Activated CD4-positive, alpha-beta T cell treated with anti-CD3 and anti-CD28 coated beads, Interleukin-2, amount 50 U/mL, for 1 hour (primary cell): ENCODE measurements around the gene RASGRF2.

Experiments used
- DNase-seq: peaks from one replicate; pipeline ENCODE4 v3.0.0-alpha.2; 2020

RASGRF2 gene

GRCh38 chr5:81145329-81145935, 185.3 kb downstream of the RASGRF2 start:
- no peak for DNase-seq

- no peak for DNase-seq
Measured at GRCh38 chr5:81146031-81146430, 185.9 kb downstream of the RASGRF2 start.

DNA sequence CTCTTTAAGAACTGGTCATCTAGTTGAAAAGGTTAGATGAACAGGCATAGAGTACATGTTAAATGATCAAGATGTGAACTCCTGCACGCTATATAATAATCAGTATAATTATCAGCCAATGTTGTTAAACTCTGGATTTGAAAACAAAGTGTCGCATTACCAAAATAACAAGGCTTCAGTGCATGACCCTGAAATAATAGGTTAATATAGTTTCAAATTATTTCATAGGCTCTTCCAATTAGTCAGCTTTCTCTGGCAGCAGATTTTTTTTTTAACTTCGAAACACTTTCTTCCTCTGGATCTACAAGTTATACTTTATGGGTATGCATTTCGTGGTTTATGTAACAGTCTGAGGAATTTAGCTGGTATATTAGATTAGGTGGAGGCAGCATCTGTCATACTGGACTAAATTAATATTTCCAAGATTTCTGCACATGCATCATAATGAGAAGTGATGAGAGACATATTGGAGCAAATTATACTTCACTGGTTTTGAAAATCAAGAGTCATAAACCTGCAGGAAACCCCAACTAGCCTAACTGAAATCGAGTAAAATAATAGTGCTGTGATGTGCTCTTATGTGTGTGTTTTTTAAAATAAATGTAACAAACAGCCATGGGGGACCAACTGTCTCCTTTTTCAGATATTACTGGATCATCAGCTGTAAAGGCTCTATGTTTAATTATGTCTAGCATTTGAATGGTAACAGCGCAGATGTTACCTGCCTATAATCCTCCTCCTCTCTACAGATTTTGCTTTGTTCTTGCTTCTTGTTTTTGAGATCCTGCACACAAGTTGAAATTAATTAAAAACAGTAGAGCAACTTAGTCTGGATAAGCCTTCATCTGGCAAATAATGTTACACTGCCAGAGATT, 187.1 kb downstream of the RASGRF2 start:
- DNase-seq: no peak

- DNase-seq: no peak
Measured at GRCh38 chr5:81147886-81148571, 187.9 kb downstream of the RASGRF2 start.

DNA sequence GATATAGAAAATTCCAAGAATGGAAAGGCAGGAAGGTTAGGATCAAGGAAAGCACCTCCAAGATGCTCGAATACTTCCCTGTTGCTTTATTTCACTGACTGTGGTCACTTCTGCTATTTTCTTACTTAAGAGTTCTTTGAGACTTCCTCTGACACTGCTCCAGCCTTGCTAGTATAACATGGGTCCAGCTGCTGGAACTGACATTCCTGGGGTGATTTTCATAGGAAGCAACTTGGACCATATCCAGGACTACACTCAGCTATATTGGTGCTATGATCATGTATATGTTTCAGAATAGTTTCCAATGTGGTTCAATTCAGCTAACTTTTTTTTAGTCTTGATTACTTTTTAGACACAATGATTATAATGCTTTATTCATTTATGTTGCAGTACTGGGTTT, 191.4 kb downstream of the RASGRF2 start:
- DNase-seq: no peak

- no peak for DNase-seq
Measured at GRCh38 chr5:81154725-81155124, 194.6 kb downstream of the RASGRF2 start.

- DNase-seq: no peak
Measured at GRCh38 chr5:81156732-81157131, 196.6 kb downstream of the RASGRF2 start.

- DNase-seq: no peak
Measured at GRCh38 chr5:81161012-81161601, 200.9 kb downstream of the RASGRF2 start.

DNA sequence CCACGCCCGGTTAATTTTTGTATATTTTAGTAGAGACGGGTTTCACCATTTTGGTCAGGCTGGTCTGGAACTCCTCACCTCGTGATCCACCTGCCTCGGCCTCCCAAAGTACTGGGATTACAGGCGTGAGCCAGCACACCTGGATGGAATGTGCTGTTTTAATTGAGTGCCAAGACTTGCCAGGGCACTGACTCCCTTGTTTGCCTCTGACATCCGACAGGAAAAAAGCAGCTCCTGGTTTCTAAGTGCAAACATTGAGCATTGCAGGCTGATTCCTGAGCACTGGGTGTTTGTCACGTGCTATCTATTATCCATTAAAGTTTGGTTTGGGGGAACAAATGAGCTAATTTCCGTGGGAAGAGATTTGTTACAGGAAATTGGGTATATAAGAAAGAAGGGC, 202.3 kb downstream of the RASGRF2 start:
- no peak for DNase-seq

DNA sequence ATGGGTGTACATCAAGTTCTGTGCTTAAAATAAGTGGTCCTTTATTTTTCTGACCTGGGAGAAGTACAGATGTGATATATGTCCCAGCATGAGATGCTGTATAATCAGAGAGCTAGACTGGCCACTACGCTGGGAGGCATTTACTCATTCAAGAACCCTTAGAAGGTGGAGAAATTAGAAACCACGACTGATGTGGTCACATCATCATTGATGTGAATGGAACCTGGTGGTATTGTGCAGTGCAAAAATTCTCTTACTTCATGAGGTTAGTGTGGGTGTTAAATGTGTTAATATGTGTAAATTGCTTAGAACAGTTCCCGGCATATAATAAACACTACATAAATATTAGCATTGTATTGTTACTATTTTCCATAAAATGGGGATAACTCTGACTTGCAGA, 203.5 kb downstream of the RASGRF2 start:
- no peak for DNase-seq

GRCh38 chr5:81164476-81164875, 204.3 kb downstream of the RASGRF2 start:
- no peak for DNase-seq

DNA sequence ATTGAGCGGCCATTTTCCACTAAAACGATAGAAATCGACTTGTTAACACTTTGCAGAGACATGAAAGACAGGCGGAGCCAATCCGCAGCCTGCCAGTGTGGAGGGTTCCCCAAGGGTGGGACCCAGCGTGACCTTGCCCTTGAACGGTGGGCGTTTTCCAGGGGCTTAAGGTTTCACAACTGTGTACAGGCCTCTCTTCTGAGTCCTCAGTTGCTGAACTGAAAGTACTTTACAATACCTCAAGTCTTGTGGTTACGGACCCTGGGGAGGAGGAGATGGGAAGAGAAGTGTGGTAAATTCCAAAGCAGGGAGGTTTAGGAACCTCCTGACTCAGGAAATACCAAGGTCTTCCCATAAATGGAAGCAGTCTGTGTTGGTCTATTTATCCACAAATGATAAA, 204.8 kb downstream of the RASGRF2 start:
- DNase-seq: no peak

DNA sequence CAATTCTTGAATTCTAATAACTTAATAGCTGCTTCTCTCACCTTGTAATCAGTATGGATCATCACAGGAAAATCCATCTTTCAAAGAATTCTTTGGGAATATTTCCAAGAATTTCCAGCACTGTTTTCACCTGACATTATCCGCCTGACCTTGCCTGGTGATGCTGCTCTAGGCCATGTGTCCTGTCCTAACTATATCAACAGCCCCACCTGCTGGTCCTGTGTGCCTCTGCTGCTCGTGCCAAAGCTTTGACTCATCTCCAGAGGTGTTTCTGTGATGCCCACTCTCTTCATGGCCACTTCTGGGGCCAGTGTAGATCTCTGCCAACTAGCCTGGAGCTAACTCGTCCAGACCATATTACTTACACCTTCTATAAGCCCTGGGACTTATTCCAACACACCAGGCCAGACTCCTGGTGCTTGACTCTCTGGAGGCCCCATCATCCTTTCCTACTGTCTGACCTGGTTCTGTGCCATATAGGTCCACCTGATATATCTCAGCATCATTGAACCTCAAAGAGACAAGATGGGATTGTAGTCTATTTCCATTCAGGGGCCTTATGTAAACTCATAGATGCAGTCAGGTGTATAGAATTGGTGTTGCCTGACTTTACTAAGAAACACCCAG, 205.4 kb downstream of the RASGRF2 start:
- peak; percentile 43 for DNase-seq

- DNase-seq: no peak
Measured at GRCh38 chr5:81166430-81166829, 206.3 kb downstream of the RASGRF2 start.

- DNase-seq: no peak
Measured at GRCh38 chr5:81167078-81167477, 206.9 kb downstream of the RASGRF2 start.

DNA sequence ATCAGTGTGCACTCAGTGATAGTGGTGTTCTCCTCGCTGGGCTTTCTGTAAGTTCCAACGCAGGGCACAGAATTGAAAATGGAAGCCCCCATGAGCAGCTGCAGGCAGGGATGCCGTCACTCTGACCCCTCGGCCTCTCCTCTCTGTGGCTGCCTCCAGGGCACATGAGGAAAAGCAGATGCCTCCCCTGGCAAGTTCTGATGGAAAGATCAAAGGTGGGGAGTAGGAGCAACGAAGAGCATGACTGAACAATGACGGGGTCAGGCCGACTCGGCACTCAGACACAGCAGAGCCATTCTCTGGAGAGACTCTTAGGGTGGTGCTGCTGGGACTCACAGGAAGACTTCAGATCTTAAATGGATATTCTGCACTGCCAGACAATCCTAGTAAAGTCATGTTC, 207.4 kb downstream of the RASGRF2 start:
- no peak for DNase-seq

GRCh38 chr5:81169924-81170323, 209.8 kb downstream of the RASGRF2 start:
- DNase-seq: no peak

DNA sequence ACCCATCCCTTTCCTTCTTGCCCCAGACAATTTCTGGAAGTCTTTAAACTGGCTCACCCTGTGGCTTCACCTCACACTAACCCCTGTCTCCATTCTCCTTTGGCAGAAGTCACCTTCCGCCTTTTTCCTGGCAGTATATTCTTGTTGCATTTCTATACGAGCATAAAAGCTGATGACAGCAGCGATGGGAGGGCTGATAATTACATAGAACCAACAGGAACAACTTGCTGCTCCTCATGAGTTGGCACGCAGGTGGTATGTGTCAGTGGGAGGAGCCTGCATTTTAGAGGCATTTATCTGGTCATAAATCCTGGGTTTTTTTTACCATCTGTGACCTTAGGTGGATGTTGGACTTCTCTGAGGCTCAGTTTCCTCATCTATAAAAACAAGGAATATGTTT, 211.6 kb downstream of the RASGRF2 start:
- DNase-seq: no peak

DNA sequence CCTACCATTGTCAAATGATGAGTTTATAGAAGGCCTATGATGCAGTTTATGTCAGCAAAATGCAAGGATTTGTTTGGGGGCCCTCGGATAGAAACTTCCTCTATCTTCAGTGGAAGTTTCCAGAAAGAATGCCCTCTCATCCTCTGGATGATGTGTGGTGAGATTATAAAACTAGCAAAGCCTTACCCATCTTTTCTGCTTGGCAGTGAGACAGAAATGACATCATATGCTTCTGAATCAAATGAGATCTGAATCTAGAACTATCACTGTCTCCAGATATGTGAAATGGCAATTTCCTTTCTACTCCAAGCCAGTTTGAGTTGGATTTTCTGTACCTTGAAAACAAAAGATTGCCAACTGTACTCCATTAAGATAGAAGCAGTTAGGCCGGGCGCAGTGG, 212.5 kb downstream of the RASGRF2 start:
- DNase-seq: no peak

DNA sequence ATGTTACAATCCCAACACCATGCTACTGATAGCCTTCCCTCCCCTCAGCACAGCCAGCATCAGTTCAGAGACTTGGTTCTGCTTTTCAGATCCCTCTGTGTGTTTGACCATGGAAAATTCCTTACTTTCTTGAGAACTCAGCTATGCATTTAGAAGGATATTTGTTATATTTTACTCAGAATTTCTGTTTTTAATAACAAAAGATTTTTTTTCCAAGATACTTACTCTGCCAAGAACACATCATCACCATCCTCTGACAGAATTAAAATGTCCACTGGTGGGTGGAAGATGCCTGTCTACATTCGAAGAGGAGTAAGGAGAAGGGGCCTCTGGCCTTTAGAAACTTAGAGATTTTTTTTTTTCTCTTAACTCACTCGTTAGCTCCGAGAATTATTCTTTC, 216.9 kb downstream of the RASGRF2 start:
- no peak for DNase-seq

DNA sequence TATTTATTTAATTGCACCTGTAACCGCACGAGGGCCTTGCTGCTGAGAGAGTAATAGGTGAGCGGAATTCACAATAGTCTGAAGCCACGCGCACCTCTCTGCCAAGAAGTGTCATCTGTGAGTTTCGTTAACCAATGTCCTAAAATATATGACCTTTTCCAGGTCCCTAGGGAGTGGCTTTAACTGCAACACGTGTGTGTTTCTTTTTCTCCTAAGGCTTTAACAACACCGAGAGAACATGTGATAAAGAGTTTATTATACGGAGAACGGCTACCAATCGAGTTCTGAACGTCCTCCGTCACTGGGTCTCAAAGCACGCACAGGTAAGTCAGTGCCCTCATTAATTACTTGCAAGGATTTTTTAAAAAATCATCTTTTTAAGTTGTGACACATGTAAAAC, 219.8 kb downstream of the RASGRF2 start:
- DNase-seq: no peak

DNA sequence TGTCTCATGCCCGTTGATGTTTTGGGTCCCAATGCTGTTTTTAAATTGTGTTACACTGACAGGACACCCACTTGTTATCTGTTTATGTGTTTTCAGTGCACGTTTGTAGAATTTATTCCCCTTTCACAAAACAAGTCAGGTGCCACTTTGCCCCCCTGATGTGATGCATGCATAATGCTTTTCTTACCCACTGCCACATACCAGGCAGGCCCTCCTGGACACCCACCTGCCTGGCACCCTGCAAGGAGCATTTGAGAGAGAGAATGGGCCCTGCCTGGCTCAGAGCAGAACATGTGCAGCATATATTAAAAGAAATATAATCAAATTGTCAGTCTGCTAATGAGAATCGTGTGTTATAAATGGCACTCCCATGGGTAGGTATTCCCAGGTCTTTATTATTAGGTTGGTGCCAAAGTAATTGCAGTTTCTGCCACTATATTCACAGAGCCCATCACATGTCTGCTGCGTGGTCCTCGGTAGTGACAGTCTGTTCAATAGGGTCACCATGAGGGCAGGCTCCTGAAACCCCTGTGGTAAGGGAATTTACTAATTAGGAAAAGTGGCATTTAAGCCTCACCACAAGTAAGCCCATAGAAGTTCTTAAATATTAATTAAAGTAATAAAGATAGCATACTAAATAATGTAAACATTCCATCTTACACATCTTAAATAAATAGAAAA, 220.8 kb downstream of the RASGRF2 start:
- no peak for DNase-seq
